Measurements from ENCODE around the gene NKAPL. TPM values are rescaled to one million over a fixed set of nuclear protein-coding genes. Genes with fewer than 3 reads are reported as not detected.

Gene NKAPL
- total and polyA plus RNA-seq, 2 of the 13 experiments (the other 11 are each of a cell fraction or from before 2014, with no cell fraction given), result not detected

DNA sequence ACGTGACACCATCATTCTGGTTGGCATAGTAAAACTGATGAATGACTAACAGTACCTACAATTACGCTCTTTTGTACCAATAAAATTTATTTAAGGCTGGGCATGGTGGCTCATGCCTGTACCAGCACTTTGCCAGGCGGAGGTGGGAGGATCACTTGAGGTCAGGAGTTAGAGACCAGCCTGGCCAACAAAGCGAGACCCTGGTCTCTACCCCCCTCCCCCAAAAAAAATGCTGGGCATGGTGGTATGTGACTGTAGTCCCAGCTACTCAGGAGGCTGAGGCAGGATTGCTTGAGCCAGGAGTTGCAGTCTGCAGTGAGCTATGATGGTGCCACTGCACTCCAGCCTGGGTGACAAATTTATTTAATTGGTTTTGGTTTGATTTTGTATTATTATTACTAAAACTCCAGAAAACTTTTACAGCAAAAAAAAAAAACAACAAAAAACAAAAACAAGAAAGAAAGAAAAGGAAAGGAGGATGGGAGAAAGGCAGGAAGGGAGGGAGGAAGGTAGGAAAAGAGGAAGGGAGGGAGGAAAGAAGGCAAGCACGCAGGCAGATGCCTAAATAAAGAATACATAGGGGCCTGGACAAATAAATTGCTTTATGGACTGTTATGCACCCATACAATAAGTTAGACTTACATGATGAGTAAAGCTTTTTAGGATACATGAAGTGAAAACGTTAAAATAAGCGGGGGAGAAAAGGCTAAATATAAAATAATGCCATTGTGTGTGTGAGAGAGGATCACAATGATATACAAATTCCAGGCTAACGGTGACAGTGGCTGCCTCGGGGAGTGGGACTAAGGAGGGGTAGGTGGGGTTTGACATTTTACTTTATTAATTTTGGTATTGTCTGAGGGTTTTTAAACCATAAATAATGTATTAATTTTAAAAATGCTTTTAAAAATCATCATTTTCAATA is 34.7 kb upstream of the NKAPL start:
- no peaks in the 10 kb centered on the region; the same call in 1 of the 2 replicates for H4K20me1 ChIP-seq (ENCODE audit: insufficient read depth, low read length)
- FAIRE-seq (no peak), ATAC-seq (no peak), DNase-seq (ENCODE audit: low spot score) (no peak)
- peak overlapping the region; percentile 94 for H2AFZ ChIP-seq (ENCODE audit: low read length)
- no peaks in the 10 kb centered on the region for H3K9me3 ChIP-seq (ENCODE audit: low read length)
- H3K4me1 ChIP-seq (ENCODE audit: insufficient read depth, low read length), result peaks cover 31% of the 10 kb centered on the region
- ChIA-PET POLR2A (interaction anchor here (1.5 to 4.4 kb wide), 3 partner anchors 28 to 84 kb away, joined by 4 to 15 read pairs (median 4); partner anchors contain the start of genes ZKSCAN4, ZKSCAN8 and ZSCAN26), CTCF (ENCODE audit: low intra/inter-chr PET ratio, low total read pairs) (no interaction called here)
- in situ Hi-C loops (cut with HindIII; ENCODE audit: extremely low pct_ligation_motif_present, low pct_unique_long_range_greater_than_20kb), result loop anchor here (5.0 kb wide), 1 partner anchor 82 kb away; the partner anchor contains the start of gene ZKSCAN8
- H3K27ac ChIP-seq (ENCODE audit: extremely low read length, insufficient read depth, low read length), result peak overlapping the region; percentile 55
- BruUV-seq (replicated peaks), result TSS peak; percentile 84
- H3K4me3 ChIP-seq (replicated peaks in 1 of 3; ENCODE audit: insufficient read depth in 1 of 3, low read depth in 2 of 3, low read length in 3 of 3), result peak overlapping the region; percentile 91 to 99 (median 99)
- peak overlapping the region; percentile 79 for H3K9ac ChIP-seq (ENCODE audit: insufficient read depth, low read depth, low read length)
- H3K79me2 ChIP-seq (ENCODE audit: insufficient read depth, low read length), result peaks cover 10% of the 10 kb centered on the region
- peaks cover 9 to 24% of the 10 kb centered on the region in 2 experiments for H3K36me3 ChIP-seq (replicated peaks in 1 of 2; ENCODE audit: control insufficient read depth in 1 of 2, insufficient read depth in 2 of 2, low read length in 2 of 2)
- WGBS (ENCODE audit: low lambda C conversion rate), result 67% methylated on average over 9 of the region's 9 CpGs
- intact Hi-C loops (cut with micrococcal nuclease; ENCODE audit: unreplicated experiment), result loop anchor here (1.0 to 5.0 kb wide), 6 partner anchors 28 to 132 kb away; partner anchors contain the start of genes PGBD1, ZKSCAN4, ZKSCAN8 and ZSCAN26
- TF ChIP-seq ZNF549 (CRISPR knock-in tag; IDR thresholded peaks at IDR 0.05) (no peak), PCBP2 (optimal IDR thresholded peaks at IDR 0.05; ENCODE audit: low read depth, low read length, poor library complexity, severe bottlenecking) (peak; percentile 47), ZNF354B (CRISPR knock-in tag; IDR thresholded peaks at IDR 0.05) (0 out of 2 replicates have a peak, but pooled peaks have one; percentile 32), SNAI1 (CRISPR knock-in tag; IDR thresholded peaks at IDR 0.05; ENCODE audit: borderline replicate concordance) (0 out of 2 replicates have a peak, but pooled peaks have one; percentile 38)
- TF ChIP-seq, protein P1, sequence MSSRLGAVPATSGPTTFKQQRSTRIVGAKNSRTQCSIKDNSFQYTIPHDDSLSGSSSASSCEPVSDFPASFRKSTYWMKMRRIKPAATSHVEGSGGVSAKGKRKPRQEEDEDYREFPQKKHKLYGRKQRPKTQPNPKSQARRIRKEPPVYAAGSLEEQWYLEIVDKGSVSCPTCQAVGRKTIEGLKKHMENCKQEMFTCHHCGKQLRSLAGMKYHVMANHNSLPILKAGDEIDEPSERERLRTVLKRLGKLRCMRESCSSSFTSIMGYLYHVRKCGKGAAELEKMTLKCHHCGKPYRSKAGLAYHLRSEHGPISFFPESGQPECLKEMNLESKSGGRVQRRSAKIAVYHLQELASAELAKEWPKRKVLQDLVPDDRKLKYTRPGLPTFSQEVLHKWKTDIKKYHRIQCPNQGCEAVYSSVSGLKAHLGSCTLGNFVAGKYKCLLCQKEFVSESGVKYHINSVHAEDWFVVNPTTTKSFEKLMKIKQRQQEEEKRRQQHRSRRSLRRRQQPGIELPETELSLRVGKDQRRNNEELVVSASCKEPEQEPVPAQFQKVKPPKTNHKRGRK (CRISPR knock-in tag; IDR thresholded peaks at IDR 0.05), result 0 out of 2 replicates have a peak, but pooled peaks have one; percentile 70
- TF ChIP-seq, protein P2, sequence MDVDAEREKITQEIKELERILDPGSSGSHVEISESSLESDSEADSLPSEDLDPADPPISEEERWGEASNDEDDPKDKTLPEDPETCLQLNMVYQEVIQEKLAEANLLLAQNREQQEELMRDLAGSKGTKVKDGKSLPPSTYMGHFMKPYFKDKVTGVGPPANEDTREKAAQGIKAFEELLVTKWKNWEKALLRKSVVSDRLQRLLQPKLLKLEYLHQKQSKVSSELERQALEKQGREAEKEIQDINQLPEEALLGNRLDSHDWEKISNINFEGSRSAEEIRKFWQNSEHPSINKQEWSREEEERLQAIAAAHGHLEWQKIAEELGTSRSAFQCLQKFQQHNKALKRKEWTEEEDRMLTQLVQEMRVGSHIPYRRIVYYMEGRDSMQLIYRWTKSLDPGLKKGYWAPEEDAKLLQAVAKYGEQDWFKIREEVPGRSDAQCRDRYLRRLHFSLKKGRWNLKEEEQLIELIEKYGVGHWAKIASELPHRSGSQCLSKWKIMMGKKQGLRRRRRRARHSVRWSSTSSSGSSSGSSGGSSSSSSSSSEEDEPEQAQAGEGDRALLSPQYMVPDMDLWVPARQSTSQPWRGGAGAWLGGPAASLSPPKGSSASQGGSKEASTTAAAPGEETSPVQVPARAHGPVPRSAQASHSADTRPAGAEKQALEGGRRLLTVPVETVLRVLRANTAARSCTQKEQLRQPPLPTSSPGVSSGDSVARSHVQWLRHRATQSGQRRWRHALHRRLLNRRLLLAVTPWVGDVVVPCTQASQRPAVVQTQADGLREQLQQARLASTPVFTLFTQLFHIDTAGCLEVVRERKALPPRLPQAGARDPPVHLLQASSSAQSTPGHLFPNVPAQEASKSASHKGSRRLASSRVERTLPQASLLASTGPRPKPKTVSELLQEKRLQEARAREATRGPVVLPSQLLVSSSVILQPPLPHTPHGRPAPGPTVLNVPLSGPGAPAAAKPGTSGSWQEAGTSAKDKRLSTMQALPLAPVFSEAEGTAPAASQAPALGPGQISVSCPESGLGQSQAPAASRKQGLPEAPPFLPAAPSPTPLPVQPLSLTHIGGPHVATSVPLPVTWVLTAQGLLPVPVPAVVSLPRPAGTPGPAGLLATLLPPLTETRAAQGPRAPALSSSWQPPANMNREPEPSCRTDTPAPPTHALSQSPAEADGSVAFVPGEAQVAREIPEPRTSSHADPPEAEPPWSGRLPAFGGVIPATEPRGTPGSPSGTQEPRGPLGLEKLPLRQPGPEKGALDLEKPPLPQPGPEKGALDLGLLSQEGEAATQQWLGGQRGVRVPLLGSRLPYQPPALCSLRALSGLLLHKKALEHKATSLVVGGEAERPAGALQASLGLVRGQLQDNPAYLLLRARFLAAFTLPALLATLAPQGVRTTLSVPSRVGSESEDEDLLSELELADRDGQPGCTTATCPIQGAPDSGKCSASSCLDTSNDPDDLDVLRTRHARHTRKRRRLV (CRISPR knock-in tag; IDR thresholded peaks at IDR 0.05), result 0 out of 2 replicates have a peak, but pooled peaks have one; percentile 55
- no peaks in the 10 kb centered on the region; a peak in 2 of 5 replicates for H3K27me3 ChIP-seq (ENCODE audit: control insufficient read depth in 1 of 2, insufficient read depth in 2 of 2, low read length in 2 of 2)
- H3K4me2 ChIP-seq (ENCODE audit: low read depth, low read length), result peak overlapping the region; percentile 98

Measured in HepG2 (cell line).